Activated naive CD4-positive, alpha-beta T cell treated with anti-CD3 and anti-CD28 coated beads, Interleukin-2, amount 50 U/mL, for 72 hours (primary cell): Measurements from ENCODE around the gene CCDC194. TPM values are rescaled to one million over a fixed set of nuclear protein-coding genes. Genes with fewer than 3 reads are reported as not detected.

Experiments used
- ATAC-seq, 2 donors: fragments of 150-1000 bp; cut with Tn5 transposase; 2 replicates each; pipeline ENCODE4 v1.10.0; 2021; ENCODE audit warnings: mild to moderate bottlenecking in 2 of 2, moderate library complexity in 2 of 2
- DNase-seq, 2 donors: peaks; one replicate each; pipeline ENCODE4 v3.0.0; 2021 to 2022; ENCODE audit warnings: low spot score in 2 of 2
- H3K27ac Mint-ChIP-seq, 2 donors: one replicate each; pipeline ENCODE4 v1.8.0; 2022; ENCODE audit warnings: mild to moderate bottlenecking in 2 of 2, mixed read lengths in 2 of 2
- H3K36me3 Mint-ChIP-seq, 2 donors: one replicate each; pipeline ENCODE4 v1.8.0; 2022; ENCODE audit warnings: mixed read lengths in 2 of 2
- H3K9me3 Mint-ChIP-seq, 2 donors: one replicate each; pipeline ENCODE4 v1.8.0; 2022; ENCODE audit warnings: mixed read lengths in 2 of 2
- total RNA-seq, 2 donors: library from RNA; stranded (reverse); gene quantifications; one replicate each; pipeline ENCODE4 v1.2.3, GENCODE V29; 2022

CCDC194 gene
- total RNA-seq, 2 donors from 2014 or later, result 2.2 to 3.7 TPM

GRCh38 chr19:17414097-17414496, 20.1 kb upstream of the CCDC194 start:
- ATAC-seq, result no peak
- Mint-ChIP-seq H3K27ac (no peak overlapping the region), H3K9me3 (no peaks in the 10 kb centered on the region), H3K36me3 (peaks cover 0 to under 1% of the 10 kb centered on the region in 2 donors)
- DNase-seq, result no peak

DNA sequence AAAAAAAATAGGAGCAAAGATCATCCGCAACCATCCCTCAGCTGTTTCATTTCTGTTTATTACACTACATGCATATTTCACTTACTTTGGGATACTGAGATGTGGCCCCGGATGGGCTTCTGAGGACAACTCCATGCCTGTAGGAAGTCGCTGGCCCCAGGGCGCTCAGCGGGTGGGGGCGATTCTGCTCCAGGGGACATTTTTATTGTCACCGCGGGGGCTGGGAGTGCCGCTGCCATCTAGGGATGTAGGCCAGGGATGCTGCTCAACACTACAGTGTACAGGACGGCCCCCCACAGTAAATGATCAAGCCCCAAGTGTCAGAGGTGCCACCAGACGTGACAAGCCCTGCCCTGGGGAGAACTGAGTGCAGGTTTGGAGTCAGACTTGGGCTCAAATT, 17.8 kb upstream of the CCDC194 start:
- ATAC-seq (no peak), DNase-seq (no peak)
- H3K27ac Mint-ChIP-seq, result no peak overlapping the region
- no peaks in the 10 kb centered on the region for H3K9me3 Mint-ChIP-seq
- H3K36me3 Mint-ChIP-seq, result peaks cover 0 to 7% of the 10 kb centered on the region in 2 donors

- no peaks in the 10 kb centered on the region for H3K9me3 Mint-ChIP-seq
- ATAC-seq (no peak), DNase-seq (no peak)
- H3K36me3 Mint-ChIP-seq, result peaks cover 11 to 23% of the 10 kb centered on the region in 2 donors
- H3K27ac Mint-ChIP-seq, result no peak overlapping the region
Observed at GRCh38 chr19:17409990-17410389, 16.0 kb upstream of the CCDC194 start.

- DNase-seq (no peak), ATAC-seq (no peak)
- Mint-ChIP-seq H3K9me3 (no peaks in the 10 kb centered on the region), H3K27ac (peak overlapping the region; percentile 97), H3K36me3 (peaks cover 16 to 29% of the 10 kb centered on the region in 2 donors)
Observed at GRCh38 chr19:17406887-17407196, 12.8 kb upstream of the CCDC194 start.

GRCh38 chr19:17406046-17406886, 12.3 kb upstream of the CCDC194 start:
- DNase-seq, result peak; percentile 32 to 83

GRCh38 chr19:17405250-17406045, 11.5 kb upstream of the CCDC194 start, which contains the start of gene BST2:
Gene BST2, minus strand, starts transcription at chr19:17405630. Its CDS starts 55 bp downstream, at chr19:17405575.
- DNase-seq, result peak; percentile 47 to 72
- peak; percentile 75 to 81 for ATAC-seq
- Mint-ChIP-seq H3K36me3 (peaks cover 16 to 36% of the 10 kb centered on the region in 2 donors), H3K9me3 (no peaks in the 10 kb centered on the region), H3K27ac (peak within 1 kb of the TSS; percentile 97)

More at GRCh38 chr19:17406046-17406886, 12.3 kb upstream of the CCDC194 start:
- ATAC-seq, result peak; percentile 52 to 69
- peak overlapping the region; percentile 97 for H3K27ac Mint-ChIP-seq
- peaks cover 16 to 35% of the 10 kb centered on the region in 2 donors for H3K36me3 Mint-ChIP-seq
- H3K9me3 Mint-ChIP-seq, result no peaks in the 10 kb centered on the region

- Mint-ChIP-seq H3K9me3 (no peaks in the 10 kb centered on the region), H3K36me3 (peaks cover 16 to 36% of the 10 kb centered on the region in 2 donors), H3K27ac (peak overlapping the region; percentile 97)
- DNase-seq (no peak), ATAC-seq (peak in 1 of 2 donors; percentile 0)
Observed at GRCh38 chr19:17404621-17405249, 10.7 kb upstream of the CCDC194 start.

DNA sequence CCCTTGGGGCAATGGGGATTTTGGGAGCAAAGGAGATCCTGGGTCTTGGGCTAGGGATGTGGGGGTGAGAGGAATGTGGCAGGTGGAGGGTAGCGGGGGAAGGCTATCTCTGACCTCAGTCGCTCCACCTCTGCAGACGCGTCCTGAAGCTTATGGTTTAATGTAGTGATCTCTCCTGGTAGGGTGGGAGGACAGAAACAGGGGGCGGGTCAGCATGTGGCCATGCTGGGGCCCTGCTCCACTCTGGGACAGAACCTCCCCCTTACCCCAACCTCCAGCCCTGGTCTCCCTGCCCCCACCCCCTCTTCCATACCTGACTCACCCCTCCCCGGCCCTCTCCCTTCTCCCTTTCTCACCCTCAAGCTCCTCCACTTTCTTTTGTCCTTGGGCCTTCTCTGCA, 10.0 kb upstream of the CCDC194 start:
- peaks cover 16 to 36% of the 10 kb centered on the region in 2 donors for H3K36me3 Mint-ChIP-seq
- DNase-seq (no peak), ATAC-seq (no peak)
- no peaks in the 10 kb centered on the region for H3K9me3 Mint-ChIP-seq
- H3K27ac Mint-ChIP-seq, result peak overlapping the region; percentile 10 to 97

DNA sequence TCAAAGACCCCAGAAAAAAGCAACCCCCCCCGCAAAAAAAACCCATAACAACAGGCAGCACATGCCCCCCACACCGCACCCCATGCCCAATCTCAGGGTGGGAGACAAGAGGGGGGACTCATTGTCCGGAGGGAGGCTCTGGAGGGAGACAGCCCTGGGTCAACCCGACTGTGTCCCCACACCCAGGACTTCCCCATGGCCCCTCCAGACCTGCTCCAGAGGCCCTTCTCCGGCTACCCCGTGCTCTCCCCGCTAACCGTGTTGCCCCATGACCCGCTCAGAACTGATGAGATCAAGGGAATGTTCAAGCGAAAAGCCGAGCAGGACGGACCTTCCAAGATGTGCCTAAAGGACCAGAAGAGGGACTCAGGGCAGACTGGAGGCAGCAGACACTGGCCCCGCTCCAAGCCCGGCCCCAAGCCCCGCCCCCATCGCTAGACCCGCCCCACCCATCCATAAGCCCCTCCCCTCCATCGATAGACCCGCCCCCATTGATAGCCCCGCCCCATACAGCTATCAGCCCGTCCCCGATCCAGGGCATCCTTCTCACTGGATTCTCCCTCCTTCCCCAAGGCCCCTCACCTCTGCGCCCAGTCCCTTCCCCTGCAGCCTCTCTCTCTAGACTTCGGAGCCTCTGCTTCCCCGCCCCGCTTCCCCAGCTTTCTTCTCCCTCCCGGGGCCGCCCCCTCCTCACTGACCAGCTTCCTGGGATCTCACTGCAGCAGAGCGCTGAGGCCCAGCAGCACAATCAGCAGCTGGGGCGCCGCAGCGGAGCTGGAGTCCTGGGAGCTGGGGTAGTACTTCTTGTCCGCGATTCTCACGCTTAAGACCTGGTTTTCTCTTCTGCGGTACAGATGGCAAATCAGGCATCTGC, 9.2 kb upstream of the CCDC194 start:
- H3K27ac Mint-ChIP-seq, result no peak overlapping the region
- peak in 1 of 2 donors; percentile 48 for ATAC-seq
- H3K36me3 Mint-ChIP-seq, result peaks cover 16 to 36% of the 10 kb centered on the region in 2 donors
- no peaks in the 10 kb centered on the region for H3K9me3 Mint-ChIP-seq
- peak in 1 of 2 donors; percentile 50 for DNase-seq

- ATAC-seq (no peak), DNase-seq (no peak)
- no peaks in the 10 kb centered on the region for H3K9me3 Mint-ChIP-seq
- peak overlapping the region in 1 of 2 donors; percentile 92 for H3K27ac Mint-ChIP-seq
- peaks cover 15 to 27% of the 10 kb centered on the region in 2 donors for H3K36me3 Mint-ChIP-seq
Observed at GRCh38 chr19:17401628-17402027, 7.6 kb upstream of the CCDC194 start.

GRCh38 chr19:17398902-17399527, 5.0 kb upstream of the CCDC194 start:
- H3K36me3 Mint-ChIP-seq, result peaks cover 0 to 11% of the 10 kb centered on the region in 2 donors
- ATAC-seq (no peak), DNase-seq (no peak)
- H3K9me3 Mint-ChIP-seq, result no peaks in the 10 kb centered on the region
- H3K27ac Mint-ChIP-seq, result no peak overlapping the region

DNA sequence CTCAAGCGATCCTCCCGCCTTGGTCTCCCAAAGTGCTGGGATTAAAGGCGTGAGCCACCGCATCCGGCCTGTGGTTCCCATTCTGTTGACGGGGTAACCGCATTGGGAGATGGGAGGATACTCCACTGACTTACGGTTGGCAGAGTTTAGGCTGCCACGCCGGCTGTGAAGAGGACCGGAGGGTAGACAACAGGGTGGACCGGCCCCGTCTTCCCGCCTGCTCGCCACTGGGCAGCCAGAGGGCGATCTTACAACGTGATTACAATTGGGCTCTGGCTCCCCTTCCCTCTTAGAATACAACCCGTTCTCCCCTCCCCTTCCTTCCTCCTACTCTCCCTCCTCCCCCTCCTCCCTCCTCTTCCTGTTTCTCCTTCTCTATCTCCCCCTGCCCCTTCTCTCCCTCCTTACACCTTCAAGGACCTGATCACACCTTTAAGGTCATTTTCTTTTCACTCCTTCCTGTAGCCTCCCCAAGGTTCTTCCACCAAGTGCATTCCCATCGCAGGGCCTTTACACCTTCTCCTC, 957 bp upstream of the CCDC194 start:
- peak overlapping the region in 1 of 2 donors; percentile 88 for H3K27ac Mint-ChIP-seq
- no peaks in the 10 kb centered on the region for H3K9me3 Mint-ChIP-seq
- peak in 1 of 2 donors; percentile 67 for DNase-seq
- ATAC-seq, result peak in 1 of 2 donors; percentile 39
- peaks cover 0 to 5% of the 10 kb centered on the region in 2 donors for H3K36me3 Mint-ChIP-seq

- ATAC-seq, result no peak
- H3K9me3 Mint-ChIP-seq, result no peaks in the 10 kb centered on the region
Observed at GRCh38 chr19:17393002-17393401, 994 bp downstream of the CCDC194 start.

GRCh38 chr19:17391371-17392151, 2.4 kb downstream of the CCDC194 start:
- Mint-ChIP-seq H3K27ac (no peak overlapping the region), H3K36me3 (peaks cover 0 to 5% of the 10 kb centered on the region in 2 donors), H3K9me3 (no peaks in the 10 kb centered on the region)
- ATAC-seq (peak in 1 of 2 donors; percentile 10), DNase-seq (no peak)

More at GRCh38 chr19:17393002-17393401, 994 bp downstream of the CCDC194 start:
- Mint-ChIP-seq H3K36me3 (peaks cover 0 to 5% of the 10 kb centered on the region in 2 donors), H3K27ac (no peak overlapping the region)
- no peak for DNase-seq
